ENCODE data around the gene RAET1G. TPM values are rescaled to one million over a fixed set of nuclear protein-coding genes. Genes with fewer than 3 reads are reported as not detected.
"Not testable (repeated sequence)": the region's sequence is repeated elsewhere in the genome, so short reads cannot be mapped to it uniquely, and the experiment has no call there.

Gene RAET1G
- total RNA-seq, 4 donors from 2014 or later: 0.29 to 0.32 TPM; not detected in 2

GRCh38 chr6:149917679-149918078 is 5.2 kb downstream of the RAET1G start:
- WGBS: 95% methylated on average over 1 of the region's 2 CpGs

GRCh38 chr6:149915970-149916865 is 6.7 kb downstream of the RAET1G start:
- 92% methylated on average over 10 of the region's 10 CpGs for WGBS
- intact Hi-C loops (cut with DNase I): no loop called here
- no peak for DNase-seq (ENCODE audit: extremely low spot score)

More at GRCh38 chr6:149917679-149918078, 5.2 kb downstream of the RAET1G start:
- intact Hi-C loops (cut with DNase I): no loop called here
- no peak for TF ChIP-seq CTCF (IDR thresholded peaks at IDR 0.05)
- TF ChIP-seq EP300 (IDR thresholded peaks at IDR 0.05): no peak
- TF ChIP-seq POLR2AphosphoS5 (IDR thresholded peaks at IDR 0.05): no peak
- TF ChIP-seq POLR2A (IDR thresholded peaks at IDR 0.05; ENCODE audit: low read depth): no peak
- no peak for DNase-seq (ENCODE audit: extremely low spot score)
- H3K9me3 ChIP-seq: no peaks in the 10 kb centered on the region
- no peaks in the 10 kb centered on the region for H3K36me3 ChIP-seq
- H3K4me3 ChIP-seq: no peak overlapping the region
- peaks cover 0 to 5% (median 0%) of the 10 kb centered on the region in 4 donors for H3K27me3 ChIP-seq
- no peak overlapping the region for H3K27ac ChIP-seq (replicated peaks in 1 of 4)
- peaks cover 5 to 6% (median 5%) of the 10 kb centered on the region in 4 donors for H3K4me1 ChIP-seq

GRCh38 chr6:149913540-149914240 is 9.2 kb downstream of the RAET1G start:
- Histone ChIP-seq H3K4me1 (no peaks in the 10 kb centered on the region), H3K4me3 (no peak overlapping the region), H3K27me3 (no peaks in the 10 kb centered on the region), H3K9me3 (peaks cover 0 to under 1% (median 0%) of the 10 kb centered on the region in 4 donors), H3K27ac (replicated peaks in 1 of 4) (no peak overlapping the region), H3K36me3 (no peaks in the 10 kb centered on the region)
- TF ChIP-seq POLR2AphosphoS5 (IDR thresholded peaks at IDR 0.05) (no peak), CTCF (IDR thresholded peaks at IDR 0.05) (no peak), POLR2A (IDR thresholded peaks at IDR 0.05; ENCODE audit: low read depth) (no peak), EP300 (IDR thresholded peaks at IDR 0.05) (no peak)
- intact Hi-C loops (cut with DNase I): no loop called here
- no peak for DNase-seq (ENCODE audit: extremely low spot score)
- WGBS: 79% methylated on average over 9 of the region's 9 CpGs

More at GRCh38 chr6:149915970-149916865, 6.7 kb downstream of the RAET1G start:
- Histone ChIP-seq H3K27ac (replicated peaks in 1 of 4) (no peak overlapping the region), H3K4me1 (no peaks in the 10 kb centered on the region), H3K27me3 (no peaks in the 10 kb centered on the region), H3K36me3 (no peaks in the 10 kb centered on the region), H3K4me3 (no peak overlapping the region), H3K9me3 (no peaks in the 10 kb centered on the region)
- TF ChIP-seq POLR2AphosphoS5 (IDR thresholded peaks at IDR 0.05) (no peak), POLR2A (IDR thresholded peaks at IDR 0.05; ENCODE audit: low read depth) (no peak), EP300 (IDR thresholded peaks at IDR 0.05) (no peak), CTCF (IDR thresholded peaks at IDR 0.05) (no peak)

GRCh38 chr6:149913085-149913484 is 9.8 kb downstream of the RAET1G start:
- 82% methylated on average over 2 of the region's 2 CpGs for WGBS
- Histone ChIP-seq H3K27ac (replicated peaks in 1 of 4) (no peak overlapping the region), H3K27me3 (no peaks in the 10 kb centered on the region), H3K4me3 (no peak overlapping the region), H3K4me1 (no peaks in the 10 kb centered on the region), H3K9me3 (peaks cover 0 to 7% (median 2%) of the 10 kb centered on the region in 4 donors), H3K36me3 (no peaks in the 10 kb centered on the region)
- no peak for TF ChIP-seq POLR2A (IDR thresholded peaks at IDR 0.05; ENCODE audit: low read depth)
- no peak for TF ChIP-seq POLR2AphosphoS5 (IDR thresholded peaks at IDR 0.05)
- no peak for TF ChIP-seq CTCF (IDR thresholded peaks at IDR 0.05)
- TF ChIP-seq EP300 (IDR thresholded peaks at IDR 0.05): no peak
- intact Hi-C loops (cut with DNase I): no loop called here
- no peak for DNase-seq (ENCODE audit: extremely low spot score)

- H3K27ac ChIP-seq (replicated peaks in 1 of 4); intact Hi-C loops (cut with DNase I); H3K27me3 ChIP-seq; DNase-seq (ENCODE audit: extremely low spot score); H3K9me3 ChIP-seq; H3K4me3 ChIP-seq; H3K36me3 ChIP-seq; H3K4me1 ChIP-seq: not testable (repeated sequence)
- WGBS: 80% methylated on average over 1 of the region's 3 CpGs
Observed at GRCh38 chr6:149912680-149913079, 10.2 kb downstream of the RAET1G start.
